Testis (tissue), 3 donors: Measurements from ENCODE around the gene ACTA2. TPM values are rescaled to one million over a fixed set of nuclear protein-coding genes. Genes with fewer than 3 reads are reported as not detected.

ENCODE experiments used
- DNase-seq: peaks from one replicate; pipeline ENCODE4 v3.0.0-alpha.2; 2019
- H3K27ac ChIP-seq, 2 donors: fragments of 200-600 bp; sonication (generic); one replicate each; pipeline ENCODE4 v1.5.1; 2019
- H3K27me3 ChIP-seq: fragments of 200-600 bp; sonication (generic); one replicate; pipeline ENCODE4 v1.5.1; 2019
- H3K36me3 ChIP-seq: fragments of 200-600 bp; sonication (generic); one replicate; pipeline ENCODE4 v1.5.1; 2017; ENCODE audit warnings: low read depth; ENCODE audit errors: missing control alignments
- H3K4me1 ChIP-seq: fragments of 200-600 bp; sonication (generic); one replicate; pipeline ENCODE4 v1.5.1; 2019
- H3K4me3 ChIP-seq, 2 donors: fragments of 200-600 bp; sonication (generic); one replicate each; pipeline ENCODE4 v1.5.1; 2017 to 2019
- H3K9me3 ChIP-seq: fragments of 200-600 bp; sonication (generic); one replicate; pipeline ENCODE4 v1.5.1; 2017
- POLR2A ChIP-seq: fragments of 450-650 bp; IDR thresholded peaks from one replicate; pipeline ENCODE4 v1.6.1; 2017; ENCODE audit warnings: antibody characterized with exemption, mild to moderate bottlenecking, moderate library complexity
- WGBS, 2 donors: methylation state at CpG; one replicate each; pipeline ENCODE4 v1.1.5; 2018; 5-methylcytosine and 5-hydroxymethylcytosine counted together
- intact Hi-C: fragments of 100-400 bp; cut with DNase I; formaldehyde crosslinking; loops from one replicate; pipeline ENCODE4 v1.15.1; 2023; ENCODE audit warnings: low total_unique reads
- polyA plus RNA-seq: library from polyadenylated mRNA; stranded (reverse); fragments of 350-450 nt; fragmentation: Illumina TruSeq; extraction: RNeasy Lipid Tissue Mini Kit (QIAGEN cat#74804); gene quantifications from one replicate; pipeline ENCODE4 v1.2.3, GENCODE V29; 2014; ENCODE audit warnings: low read depth, low replicate concordance; ENCODE audit not compliant: insufficient read depth
- total RNA-seq, 2 donors: library from RNA; depleted of rRNA; stranded (reverse); fragments of >200 nt; gene quantifications; one replicate each; pipeline ENCODE4 v1.2.3, GENCODE V29; 2016
- TF ChIP-seq, protein P1 (sequence below), 3 experiments: fragments of 450-650 bp in 2 of 3; fragments of 200-600 bp in 1 of 3; sonication (generic) in 1 of 3; IDR thresholded peaks; one replicate each; pipeline ENCODE4 v1.5.1; 2016 to 2019; ENCODE audit warnings: antibody characterized with exemption in 3 of 3, mild to moderate bottlenecking in 2 of 3, moderate library complexity in 1 of 3

Gene ACTA2
- total and polyA plus RNA-seq, 3 donors from 2014 or later = 398 to 939 (median 527) TPM

DNA sequence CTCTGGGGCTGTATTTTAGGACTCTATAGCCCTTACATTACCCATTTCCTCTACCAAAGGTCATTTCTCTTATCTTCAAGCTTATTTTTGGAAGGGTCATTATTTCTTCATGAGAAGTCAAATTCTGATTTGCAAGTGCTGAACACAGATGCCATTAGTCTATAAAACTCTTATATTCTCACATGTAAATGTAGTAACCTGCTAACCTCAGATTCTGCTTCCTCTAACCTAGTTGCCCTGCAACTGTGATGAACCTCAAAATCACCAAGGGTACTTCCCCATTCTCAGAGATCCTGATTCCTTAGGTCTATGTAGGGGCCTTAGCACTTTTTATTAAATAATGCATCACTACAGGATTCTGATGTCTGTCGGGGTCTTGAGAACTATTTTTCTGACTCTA, 44.4 kb upstream of the ACTA2 start:
- WGBS, 2 donors = 90 to 93% methylated on average over 1 of the region's 1 CpG
- DNase-seq = no peak
- H3K4me1 ChIP-seq = peaks cover 12% of the 10 kb centered on the region
- no peaks in the 10 kb centered on the region for H3K36me3 ChIP-seq
- no peak for TF ChIP-seq POLR2A
- TF ChIP-seq, protein P1, sequence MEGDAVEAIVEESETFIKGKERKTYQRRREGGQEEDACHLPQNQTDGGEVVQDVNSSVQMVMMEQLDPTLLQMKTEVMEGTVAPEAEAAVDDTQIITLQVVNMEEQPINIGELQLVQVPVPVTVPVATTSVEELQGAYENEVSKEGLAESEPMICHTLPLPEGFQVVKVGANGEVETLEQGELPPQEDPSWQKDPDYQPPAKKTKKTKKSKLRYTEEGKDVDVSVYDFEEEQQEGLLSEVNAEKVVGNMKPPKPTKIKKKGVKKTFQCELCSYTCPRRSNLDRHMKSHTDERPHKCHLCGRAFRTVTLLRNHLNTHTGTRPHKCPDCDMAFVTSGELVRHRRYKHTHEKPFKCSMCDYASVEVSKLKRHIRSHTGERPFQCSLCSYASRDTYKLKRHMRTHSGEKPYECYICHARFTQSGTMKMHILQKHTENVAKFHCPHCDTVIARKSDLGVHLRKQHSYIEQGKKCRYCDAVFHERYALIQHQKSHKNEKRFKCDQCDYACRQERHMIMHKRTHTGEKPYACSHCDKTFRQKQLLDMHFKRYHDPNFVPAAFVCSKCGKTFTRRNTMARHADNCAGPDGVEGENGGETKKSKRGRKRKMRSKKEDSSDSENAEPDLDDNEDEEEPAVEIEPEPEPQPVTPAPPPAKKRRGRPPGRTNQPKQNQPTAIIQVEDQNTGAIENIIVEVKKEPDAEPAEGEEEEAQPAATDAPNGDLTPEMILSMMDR (IDR thresholded peaks at IDR 0.05) = no peak
- H3K4me3 ChIP-seq = no peak overlapping the region
- H3K27me3 ChIP-seq = no peaks in the 10 kb centered on the region
- H3K9me3 ChIP-seq = no peaks in the 10 kb centered on the region
- intact Hi-C loops = no loop called here
- peak overlapping the region; percentile 60 to 95 for H3K27ac ChIP-seq

DNA sequence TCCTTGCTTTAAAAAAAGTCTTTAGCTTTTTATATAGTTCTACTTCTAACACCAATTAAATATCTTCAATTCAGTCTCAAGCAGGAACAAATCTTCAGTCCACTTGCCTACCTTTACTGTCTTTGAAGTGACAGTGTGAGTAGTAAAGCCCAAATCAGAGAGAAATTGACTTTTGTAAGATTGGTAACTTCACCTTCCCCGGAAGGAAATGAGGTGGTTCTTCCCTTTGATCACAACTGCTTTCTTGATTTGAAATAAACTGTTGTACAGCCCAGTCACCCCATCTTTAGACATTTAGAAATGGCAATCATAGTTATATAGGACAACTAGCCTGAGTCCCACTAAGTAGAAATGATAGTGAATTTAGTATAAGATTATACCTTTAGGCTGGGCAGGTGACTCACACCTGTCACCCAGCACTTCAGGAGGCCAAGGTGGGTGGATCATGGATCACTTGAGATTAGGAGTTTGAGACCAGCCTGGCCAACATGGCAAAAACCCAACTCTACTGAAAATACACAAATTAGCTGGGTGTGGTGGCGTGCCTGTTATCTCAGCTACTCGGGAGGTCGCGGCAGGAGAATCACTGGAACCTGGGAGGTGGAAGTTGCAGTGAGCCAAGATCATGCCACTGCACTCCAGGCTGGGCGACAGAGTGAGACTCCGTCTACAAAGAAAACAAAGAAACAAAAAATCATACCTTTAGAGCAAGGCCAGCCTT, 42.7 kb upstream of the ACTA2 start:
- 43 to 60% methylated on average over 7 of the region's 7 CpGs for WGBS, 2 donors
- intact Hi-C loops = no loop called here
- Histone ChIP-seq H3K4me1 (peaks cover 10% of the 10 kb centered on the region), H3K9me3 (no peaks in the 10 kb centered on the region), H3K27ac (peak overlapping the region; percentile 60 to 95), H3K36me3 (no peaks in the 10 kb centered on the region), H3K27me3 (no peaks in the 10 kb centered on the region), H3K4me3 (no peak overlapping the region)
- TF ChIP-seq POLR2A = no peak
- TF ChIP-seq, protein P1 (IDR thresholded peaks at IDR 0.05) = no peak
- no peak for DNase-seq

DNA sequence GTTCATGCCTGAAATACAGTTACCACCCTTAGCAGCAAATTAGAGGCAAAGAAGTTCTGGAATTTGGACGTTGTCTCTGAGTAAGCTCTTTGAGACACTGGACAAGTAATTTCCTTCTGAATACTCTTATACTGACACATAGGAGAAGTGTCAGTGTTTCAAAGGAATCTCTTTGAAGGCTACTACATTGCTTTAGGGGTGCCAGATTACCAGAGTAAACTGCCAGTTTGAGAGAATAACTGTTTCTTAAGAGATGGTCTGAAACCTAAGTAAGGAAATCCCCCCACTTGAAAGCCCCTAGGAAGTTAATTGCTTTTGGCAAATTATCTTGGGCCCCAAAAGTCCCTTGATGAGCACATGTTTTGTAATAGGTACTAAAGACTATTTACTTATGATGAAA, 41.4 kb upstream of the ACTA2 start:
- peak overlapping the region; percentile 35 to 95 for H3K27ac ChIP-seq
- no peak for DNase-seq
- intact Hi-C loops = no loop called here
- H3K4me3 ChIP-seq = no peak overlapping the region
- H3K4me1 ChIP-seq = peaks cover 13% of the 10 kb centered on the region
- 38 to 50% methylated on average over 1 of the region's 1 CpG for WGBS, 2 donors
- no peaks in the 10 kb centered on the region for H3K9me3 ChIP-seq
- H3K27me3 ChIP-seq = no peaks in the 10 kb centered on the region
- TF ChIP-seq POLR2A = no peak
- TF ChIP-seq, protein P1 (IDR thresholded peaks at IDR 0.05) = no peak
- no peaks in the 10 kb centered on the region for H3K36me3 ChIP-seq

DNA sequence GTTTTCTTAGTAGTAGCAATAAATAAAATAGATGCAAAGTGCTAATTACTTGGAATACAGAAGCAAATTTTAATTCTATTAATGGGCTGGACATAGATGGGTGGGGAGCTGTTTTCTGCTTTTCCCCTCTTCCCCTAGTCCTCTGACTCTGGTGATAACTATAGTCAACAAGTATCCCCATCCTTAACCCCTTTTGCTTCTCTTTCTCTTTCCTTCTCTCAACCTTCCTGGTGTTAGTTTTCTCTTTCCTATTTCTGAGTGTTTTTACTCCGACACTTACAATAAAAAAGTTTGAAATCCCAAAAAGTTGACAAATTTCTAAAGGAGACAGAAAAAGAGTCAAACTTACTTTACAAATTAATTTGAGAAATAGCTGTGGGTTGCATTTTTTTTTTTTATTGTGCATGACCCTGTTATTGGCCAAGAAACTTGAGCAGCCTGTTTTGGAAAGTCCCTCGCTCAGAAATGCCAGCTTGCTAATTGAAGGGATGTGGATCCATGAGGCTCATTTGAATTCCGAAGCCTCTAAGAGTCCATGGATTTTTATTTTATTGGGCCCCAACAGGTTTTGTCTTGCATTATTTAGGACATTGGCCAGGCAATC, 40.5 kb upstream of the ACTA2 start:
- Histone ChIP-seq H3K27ac (peak overlapping the region; percentile 95 to 97), H3K4me1 (peaks cover 13% of the 10 kb centered on the region), H3K4me3 (peak overlapping the region; percentile 6 to 66), H3K27me3 (no peaks in the 10 kb centered on the region), H3K36me3 (no peaks in the 10 kb centered on the region), H3K9me3 (no peaks in the 10 kb centered on the region)
- intact Hi-C loops = no loop called here
- 59 to 61% methylated on average over 3 of the region's 3 CpGs for WGBS, 2 donors
- TF ChIP-seq, protein P1 (IDR thresholded peaks at IDR 0.05) = no peak
- no peak for TF ChIP-seq POLR2A
- no peak for DNase-seq
